NCI-H2227 (cell line): ENCODE data around the gene NPHS1.
"Not testable (repeated sequence)": the region's sequence is repeated elsewhere in the genome, so short reads cannot be mapped to it uniquely, and the experiment has no call there.

Experiments used
- DNase-seq: peaks from one replicate; lab custom pipeline; 2025; ENCODE audit not compliant: unreplicated experiment; lab: John Stamatoyannopoulos, UW

NPHS1 gene

DNA sequence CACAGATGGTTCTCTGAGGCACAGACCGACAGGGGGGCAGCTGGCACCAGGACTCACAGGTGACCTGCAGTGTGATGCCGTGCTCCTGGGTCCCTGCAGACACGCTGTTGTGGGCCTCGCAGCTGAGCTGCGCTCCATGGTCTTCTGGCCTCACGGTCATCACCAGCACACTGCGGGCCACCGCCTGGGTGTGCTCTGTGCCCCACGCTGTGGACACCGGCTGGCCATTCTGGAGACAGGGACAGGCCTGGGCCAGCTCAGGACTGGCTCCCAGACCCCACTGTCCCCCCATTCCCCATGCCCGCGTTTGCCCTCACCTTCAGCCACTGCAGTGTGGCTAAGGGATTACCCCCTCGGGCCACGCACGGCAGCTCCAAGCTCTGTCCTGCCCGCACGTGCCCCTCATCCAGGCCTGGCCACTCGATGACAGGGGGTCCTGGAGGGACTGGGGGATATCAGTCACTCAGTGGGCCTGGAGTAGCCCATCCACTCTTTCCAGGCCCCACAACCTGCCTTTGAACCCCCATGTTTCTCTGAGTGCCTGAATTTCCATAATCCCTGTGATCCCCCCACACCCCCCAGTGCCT is 3.3 kb downstream of the NPHS1 start:
- no peak for DNase-seq

DNA sequence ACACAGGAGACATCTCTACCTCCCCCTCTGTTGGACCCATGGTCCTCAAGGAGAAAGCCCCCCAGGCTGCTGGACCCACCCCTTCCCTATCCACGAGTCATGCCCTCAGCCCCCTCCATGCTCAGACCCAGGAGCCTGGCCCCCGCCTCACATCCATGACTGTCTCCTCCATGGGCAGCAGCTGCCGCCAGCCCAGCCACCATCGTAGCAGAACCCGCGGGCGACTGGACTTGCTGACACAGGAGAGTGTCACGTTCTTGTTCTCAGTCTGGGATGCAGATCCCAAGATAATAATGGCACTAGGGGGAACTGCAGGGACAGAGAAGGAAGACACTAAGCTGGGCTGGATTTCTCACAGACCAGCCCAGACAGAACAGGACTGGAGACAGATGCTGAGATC is 3.8 kb downstream of the NPHS1 start:
- DNase-seq, result no peak

DNA sequence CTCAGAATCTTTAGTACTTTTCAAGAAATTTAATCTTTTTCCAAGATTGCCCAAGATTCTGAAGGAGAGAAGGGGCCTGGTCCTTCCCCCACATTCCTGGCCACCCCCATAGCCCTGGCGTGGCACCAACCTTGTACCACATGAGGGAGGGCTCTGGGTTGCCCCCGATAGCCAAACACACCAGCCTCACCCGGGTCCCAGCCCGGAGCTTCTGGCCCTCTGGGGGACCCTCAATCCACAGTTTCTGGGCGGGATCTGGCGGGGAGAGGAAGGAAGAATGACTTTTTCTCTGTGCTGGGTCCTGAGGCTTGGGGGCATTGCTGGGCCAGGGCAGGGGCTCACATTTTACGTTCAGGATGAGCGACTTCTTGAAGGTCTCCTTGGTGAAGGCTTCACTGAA is 4.4 kb downstream of the NPHS1 start:
- DNase-seq, result no peak

DNA sequence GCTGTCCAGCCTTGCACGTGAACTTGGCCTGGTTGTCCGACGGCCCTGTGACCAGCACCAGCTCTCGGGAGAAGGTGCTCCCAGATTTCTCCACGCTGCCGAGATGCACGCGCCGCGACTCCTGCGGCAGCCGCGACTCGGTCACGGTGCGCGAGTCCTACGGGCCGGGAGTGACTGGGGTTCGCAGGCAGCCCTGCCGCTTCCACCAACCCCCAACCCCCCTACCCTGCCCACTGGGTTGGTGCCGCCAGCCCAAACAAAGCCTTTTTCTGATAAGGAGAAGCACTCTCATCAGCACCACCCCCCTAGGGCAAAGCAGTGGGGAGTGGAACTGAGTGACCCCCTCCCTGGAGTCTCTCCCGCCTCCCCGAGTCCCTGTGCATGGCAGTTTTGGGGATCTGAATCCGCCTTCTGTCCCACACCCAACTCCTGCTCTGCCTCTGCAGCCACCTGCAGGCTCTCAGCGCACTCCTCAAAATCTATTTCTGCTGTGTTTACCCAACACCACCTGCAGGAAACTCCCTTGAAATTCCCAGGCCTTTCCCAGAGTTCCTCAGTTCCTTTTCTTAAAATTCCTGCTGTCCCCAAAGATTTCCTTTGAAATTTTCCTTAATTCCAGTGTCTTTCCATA is 6.2 kb downstream of the NPHS1 start:
- peak; percentile 75 for DNase-seq

DNA sequence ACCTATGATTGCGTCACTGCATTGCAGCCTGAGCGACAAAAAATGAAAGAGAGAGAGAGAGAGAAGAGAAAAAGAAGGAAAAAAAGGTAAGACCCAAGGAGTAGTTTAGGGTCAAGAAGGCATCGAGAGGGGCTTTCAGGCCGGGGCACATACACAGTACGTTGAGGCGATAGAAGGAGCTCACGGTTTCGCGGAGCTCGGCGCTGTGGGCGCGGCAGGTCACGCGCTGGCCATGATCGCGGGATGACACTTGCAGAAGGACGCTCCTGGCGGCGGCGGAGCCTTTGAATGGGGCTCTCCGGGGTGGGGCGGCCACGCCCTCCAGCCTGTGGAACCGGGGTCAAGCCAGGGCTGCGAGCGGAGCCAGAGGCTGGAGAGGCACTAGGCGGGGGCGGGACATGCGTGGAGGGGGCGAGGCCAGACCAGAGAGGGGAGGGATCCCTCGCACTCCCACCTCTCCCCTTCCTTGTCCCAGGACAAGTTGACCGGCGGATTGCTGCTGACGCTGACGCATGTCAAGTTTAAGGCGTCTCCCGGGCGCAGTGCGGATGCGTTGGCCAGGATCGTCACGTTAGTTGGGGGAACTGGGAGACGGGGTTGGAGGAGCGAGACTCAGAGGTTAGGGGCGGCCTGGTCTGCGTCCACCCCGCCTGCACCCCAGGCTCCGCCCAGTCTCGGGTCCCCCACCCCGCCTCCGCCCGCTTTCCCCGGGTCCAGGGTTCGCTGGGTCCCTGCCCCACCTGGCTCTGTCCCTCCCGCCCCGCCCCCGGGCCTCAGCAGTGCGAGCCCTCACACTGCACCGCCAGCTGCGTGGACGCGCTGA is 6.9 kb downstream of the NPHS1 start:
- DNase-seq, result peak; percentile 87

DNA sequence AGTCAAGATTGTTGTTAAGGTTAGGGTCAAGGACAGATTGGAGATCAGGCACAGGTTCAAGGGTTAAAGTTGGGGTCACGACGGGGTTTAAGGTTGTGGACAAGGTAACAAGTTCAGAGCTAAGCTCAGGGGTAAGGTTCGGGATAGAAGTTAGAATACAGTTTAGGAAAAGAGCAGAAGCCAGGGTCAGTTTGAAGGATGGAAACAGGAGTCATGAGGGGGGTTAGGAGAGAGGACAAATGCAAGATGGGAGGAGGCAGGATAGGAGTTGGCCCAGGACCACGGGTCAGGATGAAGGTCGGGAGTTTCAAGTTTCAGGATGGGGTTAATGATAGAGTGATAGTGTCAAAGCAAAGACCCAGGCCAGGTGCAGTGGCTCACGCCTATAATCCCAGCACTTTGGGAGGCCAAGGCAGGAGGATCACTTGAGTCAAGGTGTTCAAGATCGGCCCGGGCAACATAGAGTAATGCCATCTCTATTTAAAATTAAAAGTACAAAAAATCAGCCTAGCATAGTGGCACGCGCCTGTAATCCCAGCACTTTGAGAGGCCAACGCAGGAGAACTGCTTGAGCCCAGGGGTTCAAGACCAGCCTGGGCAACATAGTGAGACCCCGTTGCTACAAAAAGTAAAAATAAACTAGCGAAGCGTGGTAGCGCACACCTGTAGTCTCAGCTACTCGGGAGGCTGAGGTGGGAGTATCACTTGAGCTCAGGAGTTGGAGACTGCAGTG is 7.7 kb downstream of the NPHS1 start:
- no peak for DNase-seq

DNA sequence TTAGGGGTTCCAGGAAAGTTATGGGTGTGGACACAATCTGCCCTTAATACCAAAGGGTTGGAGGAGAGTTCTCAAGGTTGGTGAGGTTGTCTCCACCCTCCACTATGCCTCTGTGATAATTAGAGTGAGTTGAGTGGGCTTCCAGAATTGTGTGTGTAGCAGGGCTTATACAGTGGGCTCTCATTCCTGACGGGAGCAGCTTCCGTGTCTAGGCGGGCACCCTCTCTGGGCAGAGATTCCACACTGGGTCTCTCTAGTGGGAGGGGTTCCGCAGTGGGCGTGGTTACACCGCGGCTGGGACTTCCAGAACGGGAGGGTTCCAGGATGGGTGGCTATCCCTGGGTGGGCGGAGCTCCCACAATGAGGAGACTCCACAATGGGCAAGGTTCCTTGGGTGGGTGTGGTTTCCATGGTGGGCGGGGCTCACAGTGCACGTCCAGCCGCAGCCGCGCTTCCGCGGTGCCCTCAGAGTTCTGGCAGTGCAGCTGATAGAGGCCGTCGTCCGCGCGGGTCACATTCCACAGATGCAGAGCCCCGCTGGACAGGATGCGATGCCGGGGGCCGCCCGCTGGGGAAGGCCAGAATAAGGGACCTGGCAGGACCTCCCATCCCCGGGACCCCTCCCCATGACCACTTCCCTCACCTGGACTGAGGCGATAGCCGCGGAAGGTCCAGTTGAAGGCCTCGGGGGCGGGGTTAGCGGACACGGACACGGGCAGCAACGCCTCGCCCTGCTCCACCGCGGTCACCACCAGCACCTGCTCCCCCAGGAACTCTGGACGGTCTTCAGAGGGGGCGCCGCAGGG is 8.4 kb downstream of the NPHS1 start:
- DNase-seq, result peak; percentile 93

DNA sequence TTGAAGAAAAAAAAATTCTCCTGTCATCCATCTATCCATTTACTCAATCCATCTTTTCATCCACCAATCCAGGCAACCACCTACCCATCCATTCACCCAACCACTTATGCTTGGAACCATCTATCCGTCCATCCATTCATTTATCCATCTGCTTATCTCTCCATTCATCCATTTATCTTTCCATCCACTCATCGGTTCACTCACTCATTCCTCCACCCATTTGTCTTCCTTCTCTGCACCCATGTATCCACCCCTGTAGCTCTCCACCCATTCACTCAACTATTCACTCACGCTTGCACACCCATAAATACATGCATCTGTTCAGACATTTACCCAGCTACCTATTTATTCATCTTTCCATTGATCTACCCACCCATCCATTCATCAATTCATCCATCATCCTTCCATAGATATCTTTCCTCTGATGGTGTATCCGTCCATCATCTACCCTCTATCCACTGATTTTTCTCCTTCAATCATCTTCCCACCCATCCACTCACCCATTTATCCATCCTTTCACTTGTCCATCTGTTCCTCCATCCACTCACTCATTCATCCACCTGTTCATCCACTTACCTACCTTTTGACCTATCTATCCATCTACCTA is 9.5 kb downstream of the NPHS1 start:
- DNase-seq, result no peak

DNA sequence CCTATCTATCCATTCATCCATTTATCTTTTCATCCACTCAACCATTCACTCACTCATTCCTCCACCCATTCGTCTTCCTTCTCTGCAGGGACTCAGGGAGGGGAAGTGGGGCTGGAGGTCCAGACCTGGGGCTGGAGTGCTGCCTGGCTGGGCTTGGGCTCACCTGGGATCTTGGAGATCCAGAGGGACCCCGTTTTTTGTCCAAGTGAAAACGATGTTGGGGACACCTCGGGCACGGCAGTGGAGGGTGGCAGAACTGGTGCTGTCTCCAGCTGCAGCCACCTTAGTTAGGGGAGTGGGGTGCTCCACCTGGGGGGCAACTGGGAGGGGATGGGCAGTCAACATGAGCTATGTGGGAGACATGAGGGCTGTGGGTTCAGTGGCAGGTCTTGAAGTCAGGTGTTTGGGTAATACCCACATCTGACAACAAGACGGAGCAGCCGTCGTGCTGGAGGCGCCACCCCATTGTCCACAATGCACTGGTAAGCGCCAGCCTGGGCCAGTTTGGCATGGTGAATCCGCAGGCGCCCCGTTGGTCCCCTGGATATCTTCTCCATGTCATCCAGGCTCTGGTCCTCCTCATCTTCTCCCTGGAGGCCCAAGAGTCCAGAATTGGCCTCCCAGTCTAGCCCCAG is 10.2 kb downstream of the NPHS1 start:
- DNase-seq, result no peak

DNA sequence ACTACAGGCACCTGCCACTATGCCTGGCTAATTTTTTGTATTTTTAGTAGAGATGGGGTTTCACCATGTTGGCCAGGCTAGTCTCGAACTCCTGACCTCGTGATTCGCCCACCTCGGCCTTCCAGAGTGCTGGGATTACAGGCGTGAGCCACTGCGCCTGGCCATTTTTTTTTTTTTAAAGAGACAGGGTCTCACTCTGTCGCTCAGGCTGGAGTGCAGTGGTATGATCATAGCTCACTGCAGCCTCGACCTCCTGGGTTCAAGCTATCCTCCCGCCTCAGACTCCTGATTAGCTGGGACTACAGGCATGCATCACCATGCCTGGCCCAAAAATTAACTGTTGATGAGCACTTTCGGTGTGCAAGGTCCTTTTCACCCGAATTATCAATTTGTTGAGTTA is 16.2 kb downstream of the NPHS1 start:
- DNase-seq, result not testable (repeated sequence)

DNA sequence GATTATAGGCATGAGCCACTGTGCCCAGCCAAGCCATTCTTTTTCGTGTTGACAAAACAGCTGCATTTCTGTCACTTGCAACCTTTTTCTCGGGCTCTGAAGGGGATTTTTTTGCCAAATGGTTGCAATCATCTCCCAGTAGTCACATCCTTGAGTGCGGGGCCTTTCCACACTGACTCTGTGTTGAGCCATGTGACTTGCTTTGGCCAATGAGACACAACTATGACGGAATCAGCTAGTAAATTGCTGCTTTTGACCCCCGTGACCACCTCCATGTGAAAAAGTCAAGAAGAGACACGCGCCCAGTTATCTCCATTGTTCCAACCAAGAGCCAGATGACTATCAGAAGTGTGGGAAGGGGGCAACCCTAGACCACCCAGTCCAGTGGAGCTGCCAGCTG is 18.3 kb downstream of the NPHS1 start:
- no peak for DNase-seq

DNA sequence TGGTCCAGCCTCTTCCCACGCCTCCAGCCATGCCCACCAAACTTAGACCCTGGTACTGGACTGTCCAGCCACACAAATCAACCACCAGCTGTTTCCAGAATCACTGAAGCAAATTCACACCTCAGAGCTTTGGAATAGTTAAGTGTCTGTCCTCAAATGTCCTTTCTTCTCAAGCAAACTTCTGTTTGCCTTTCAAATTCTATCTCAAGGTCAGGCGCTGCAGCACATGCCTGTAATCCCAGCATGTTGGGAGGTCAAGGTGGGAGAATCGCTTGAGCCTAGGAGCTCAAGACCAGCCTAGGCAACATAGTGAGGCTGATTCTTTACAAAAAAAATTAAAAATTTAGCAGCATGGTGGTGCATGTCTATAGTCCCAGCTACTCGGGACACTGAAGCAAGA is 20.2 kb downstream of the NPHS1 start:
- no peak for DNase-seq

DNA sequence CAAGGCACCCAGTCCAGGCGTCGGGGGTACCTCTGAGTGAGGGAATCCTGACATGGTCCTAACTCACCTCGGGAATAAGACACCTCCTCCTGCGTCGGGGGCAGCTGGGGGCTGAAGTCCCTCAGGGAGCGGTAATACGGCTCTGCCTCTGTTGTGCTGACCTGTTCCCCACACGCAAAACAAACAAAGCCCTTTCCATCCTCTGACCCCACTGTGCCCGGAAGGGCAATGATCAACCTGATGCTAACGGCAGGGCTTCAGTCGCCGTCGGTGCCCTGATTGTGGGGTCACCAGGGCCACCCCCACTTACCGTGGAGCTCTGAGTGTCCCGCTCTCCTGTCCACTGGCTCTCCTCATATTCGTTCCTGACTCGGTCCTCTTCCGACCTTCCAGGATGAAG is 21.3 kb downstream of the NPHS1 start:
- no peak for DNase-seq

DNA sequence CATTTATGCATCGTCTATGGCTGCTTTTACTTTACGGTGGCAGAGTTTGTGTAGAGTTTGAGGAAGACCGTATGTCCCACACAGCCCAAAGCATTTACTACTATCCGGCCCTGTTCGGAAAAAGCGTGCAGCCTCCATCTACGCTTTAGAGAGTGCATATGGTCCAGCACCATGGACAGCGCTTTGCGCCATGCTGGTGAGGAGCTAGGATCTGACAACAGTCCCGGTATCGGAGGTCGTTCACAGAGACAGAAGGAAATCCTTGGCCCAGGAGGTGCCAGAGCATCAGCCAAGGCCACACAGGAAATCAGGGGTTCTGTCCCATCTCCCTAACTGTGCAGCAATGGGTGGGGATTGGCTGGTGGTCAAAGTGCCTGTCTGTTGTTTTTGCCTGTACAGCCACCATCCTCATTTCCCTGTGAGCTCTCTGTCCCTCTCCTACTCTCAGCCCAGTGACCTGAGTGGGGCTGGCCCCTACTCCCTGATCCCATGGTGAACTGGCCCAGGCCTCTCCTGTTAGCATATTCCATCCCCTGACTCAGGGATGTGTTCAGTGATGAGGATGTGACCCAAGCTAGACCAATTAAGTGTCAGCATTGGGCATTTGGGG is 23.5 kb downstream of the NPHS1 start:
- no peak for DNase-seq

DNA sequence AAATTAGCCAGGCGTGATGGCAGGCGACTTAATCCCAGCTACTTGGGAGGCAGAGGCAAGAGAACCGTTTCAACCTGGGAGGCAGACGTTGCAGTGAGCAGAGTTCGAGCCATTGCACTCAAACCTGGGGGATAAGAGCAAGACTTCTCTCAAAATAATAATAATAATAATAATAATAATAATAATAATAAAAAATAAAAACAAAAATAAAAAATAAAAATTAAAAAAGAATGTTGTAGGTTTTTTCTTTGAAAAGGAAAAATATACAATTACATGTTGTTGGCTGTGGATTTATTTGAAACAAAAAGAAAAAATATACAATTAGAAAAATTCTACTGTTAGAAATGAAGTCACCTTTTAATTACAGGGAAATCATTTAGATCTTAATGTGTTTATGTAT is 28.2 kb downstream of the NPHS1 start:
- no peak for DNase-seq

DNA sequence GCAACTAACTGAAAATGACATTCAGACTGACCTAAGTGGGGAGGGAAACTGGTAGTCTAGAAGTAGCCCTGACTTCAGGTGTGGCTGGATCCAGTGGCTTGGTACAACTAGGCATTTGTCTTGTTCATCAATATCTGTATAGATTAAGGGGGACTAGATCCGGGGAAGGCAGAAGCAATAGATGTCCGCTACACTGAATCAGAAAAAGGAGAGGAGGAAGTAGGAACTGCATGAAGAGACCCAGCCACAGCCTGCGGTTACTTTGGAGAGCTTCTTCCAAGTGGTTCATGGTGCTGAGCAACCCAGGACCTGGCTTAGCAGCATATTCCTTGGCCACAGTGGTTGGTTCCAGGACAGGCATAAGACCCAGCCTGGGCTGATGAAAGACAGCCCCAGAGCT is 29.7 kb downstream of the NPHS1 start:
- no peak for DNase-seq

DNA sequence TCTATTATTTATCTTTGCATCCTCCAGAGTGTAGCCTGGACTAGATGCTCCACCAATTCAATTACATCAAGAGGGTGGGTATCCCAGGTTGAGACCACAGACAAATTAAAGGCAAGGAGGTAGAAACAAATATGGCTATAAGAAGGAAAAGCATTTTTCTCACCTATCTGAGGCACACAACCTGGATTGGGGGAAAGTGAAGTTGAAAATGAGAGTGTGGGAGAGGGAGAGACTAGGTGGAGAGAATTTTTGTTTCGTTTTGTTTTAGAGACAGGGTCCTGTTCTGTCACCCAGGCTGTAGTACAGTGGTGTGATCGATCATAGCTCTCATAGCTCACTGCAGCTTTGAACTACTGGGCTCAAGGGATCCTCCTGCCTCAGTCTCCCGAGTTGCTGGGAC is 33.9 kb downstream of the NPHS1 start:
- DNase-seq, result no peak

DNA sequence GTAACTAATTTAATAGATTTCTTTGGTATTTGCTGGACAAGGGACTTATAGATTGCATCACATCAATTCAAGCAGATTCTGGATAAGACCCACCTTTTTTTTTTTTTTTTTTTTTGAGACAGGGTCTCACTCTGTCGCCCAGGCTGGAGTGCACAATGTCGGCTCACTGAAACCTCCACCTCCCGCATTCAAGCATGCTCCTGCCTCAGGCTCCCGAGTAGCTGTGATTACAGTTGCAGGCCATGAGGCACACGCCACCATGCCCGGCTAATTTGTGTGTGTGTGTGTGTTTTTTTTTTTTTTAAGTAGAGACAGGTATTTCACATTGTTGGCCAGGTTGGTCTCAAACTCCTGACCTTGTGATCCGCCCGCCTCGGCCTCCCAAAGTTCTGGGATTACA is 35.5 kb downstream of the NPHS1 start:
- no peak for DNase-seq

DNA sequence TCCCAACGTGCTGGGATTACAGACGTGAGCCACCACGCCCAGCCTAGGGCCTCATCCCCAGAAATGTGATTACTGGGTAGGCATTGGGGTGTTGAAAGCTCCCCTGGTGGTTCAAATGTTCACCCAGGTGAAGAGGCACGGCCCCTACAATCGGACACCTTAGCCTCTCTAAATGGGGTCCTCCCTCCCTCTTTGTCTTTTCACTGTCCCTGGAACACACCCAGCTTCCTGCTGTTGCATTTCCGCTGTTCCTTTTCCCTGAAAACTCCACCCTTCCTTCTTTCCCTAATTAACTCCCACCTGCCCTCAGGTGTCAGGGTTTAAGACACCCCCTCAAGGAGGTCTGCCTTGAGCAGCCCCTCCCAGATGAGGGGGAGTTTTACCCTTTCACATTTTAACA is 36.0 kb downstream of the NPHS1 start:
- no peak for DNase-seq
